Rectal smooth muscle tissue (tissue), 1 donor: Measurements from ENCODE around the gene PKNOX2.

Experiments used
- H3K27ac ChIP-seq: one replicate; pipeline ENCODE4 v1.7.0; 2013; ENCODE audit warnings: low read depth, low read length, inconsistent platforms
- H3K27me3 ChIP-seq: one replicate; pipeline ENCODE4 v1.7.0; 2013; ENCODE audit warnings: low read length; ENCODE audit not compliant: control insufficient read depth, insufficient read depth
- H3K36me3 ChIP-seq: one replicate; pipeline ENCODE4 v1.7.0; 2013; ENCODE audit warnings: low read length; ENCODE audit not compliant: control insufficient read depth, insufficient read depth
- H3K4me1 ChIP-seq: one replicate; pipeline ENCODE4 v1.7.0; 2013; ENCODE audit warnings: low read length; ENCODE audit not compliant: control insufficient read depth, insufficient read depth
- H3K4me3 ChIP-seq: one replicate; pipeline ENCODE4 v1.7.0; 2013; ENCODE audit warnings: low read length
- H3K9ac ChIP-seq: one replicate; pipeline ENCODE4 v1.7.0; 2013; ENCODE audit warnings: low read length

PKNOX2 gene

DNA sequence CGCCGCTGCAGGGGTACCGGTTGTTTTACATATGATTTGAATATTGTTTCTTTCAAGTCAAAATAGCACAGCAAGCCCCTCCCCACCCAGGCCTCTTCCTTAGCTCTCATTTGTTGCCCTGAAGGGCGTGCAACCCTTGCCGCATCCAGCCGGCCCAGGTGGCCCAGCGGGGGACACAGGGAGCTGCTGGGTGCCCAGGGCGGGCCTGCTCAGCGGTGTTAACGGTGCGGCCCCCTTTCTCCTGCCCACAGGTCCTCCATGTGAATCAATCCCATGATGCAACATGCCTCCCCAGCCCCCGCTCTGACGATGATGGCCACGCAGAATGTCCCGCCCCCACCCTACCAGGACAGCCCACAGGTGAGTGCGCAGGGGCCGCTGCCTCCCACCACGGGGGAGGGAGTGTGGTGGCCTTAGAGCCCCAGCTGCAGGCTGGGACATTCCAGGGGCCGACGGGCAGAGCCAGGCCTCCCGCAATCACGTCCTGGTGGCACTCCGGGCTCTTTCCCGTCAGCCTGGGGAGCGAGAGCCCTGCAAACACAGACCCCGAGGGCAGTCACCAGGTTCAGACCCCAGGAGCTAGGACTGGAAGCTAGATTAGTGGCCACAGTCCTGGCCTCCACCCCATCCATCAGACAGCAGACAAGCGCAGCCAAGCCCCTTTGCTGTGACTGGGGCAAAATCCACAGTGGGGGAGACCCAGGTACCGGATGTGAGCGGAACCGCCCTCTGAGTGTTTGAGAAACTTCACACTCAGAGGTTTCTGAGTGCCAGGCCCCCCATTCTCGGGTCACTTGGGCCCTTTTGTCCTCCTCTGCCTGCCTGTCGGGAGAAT is 186.7 kb downstream of the PKNOX2 start:
- H3K27ac ChIP-seq = no peak overlapping the region
- H3K4me1 ChIP-seq = no peaks in the 10 kb centered on the region
- H3K27me3 ChIP-seq = no peaks in the 10 kb centered on the region
- no peak overlapping the region for H3K9ac ChIP-seq
- H3K36me3 ChIP-seq = no peaks in the 10 kb centered on the region
- H3K4me3 ChIP-seq = no peak overlapping the region

DNA sequence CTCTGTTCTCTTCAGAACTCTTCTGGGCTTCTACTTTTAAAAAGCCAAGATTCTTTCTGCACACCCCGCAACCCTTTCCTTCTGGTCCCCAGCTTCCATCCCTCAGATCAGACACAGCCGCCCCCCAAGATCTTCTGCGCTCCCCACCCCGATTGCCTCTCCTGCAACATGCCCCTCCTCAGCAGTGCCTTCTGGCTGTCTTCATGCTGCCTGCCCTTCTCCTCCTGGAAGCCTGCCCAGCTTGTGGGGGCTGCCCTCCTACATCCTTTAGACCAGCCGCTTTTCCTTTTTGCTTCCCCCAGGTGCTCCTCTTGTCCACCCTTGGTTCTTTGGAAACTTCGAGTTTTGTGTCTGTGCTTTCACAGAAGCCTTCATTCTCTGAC is 187.3 kb downstream of the PKNOX2 start:
- no peaks in the 10 kb centered on the region for H3K27me3 ChIP-seq
- H3K4me3 ChIP-seq = no peak overlapping the region
- no peak overlapping the region for H3K9ac ChIP-seq
- H3K27ac ChIP-seq = no peak overlapping the region
- H3K36me3 ChIP-seq = no peaks in the 10 kb centered on the region
- H3K4me1 ChIP-seq = no peaks in the 10 kb centered on the region

DNA sequence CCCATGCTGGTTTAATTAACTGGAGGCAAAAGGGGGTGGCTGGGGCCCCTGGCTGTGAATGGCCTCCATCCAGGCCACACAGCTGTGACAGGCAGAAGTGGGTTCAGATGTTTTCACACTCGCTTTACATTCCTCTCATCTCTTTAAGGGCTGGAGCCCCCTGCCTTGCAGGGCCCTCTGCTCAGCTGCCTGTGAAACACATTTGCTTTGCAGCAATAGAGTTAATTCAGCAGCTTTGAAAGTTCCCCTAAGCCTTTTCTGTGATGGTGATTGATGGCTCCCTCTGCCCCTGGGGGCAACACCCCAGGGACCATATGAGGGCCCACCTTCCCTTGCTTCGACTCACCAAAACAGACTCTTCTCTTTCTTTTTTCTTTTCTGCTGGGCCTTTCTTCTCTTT is 192.2 kb downstream of the PKNOX2 start:
- H3K4me1 ChIP-seq = no peaks in the 10 kb centered on the region
- no peak overlapping the region for H3K9ac ChIP-seq
- H3K27ac ChIP-seq = no peak overlapping the region
- H3K36me3 ChIP-seq = no peaks in the 10 kb centered on the region
- H3K27me3 ChIP-seq = no peaks in the 10 kb centered on the region
- no peak overlapping the region for H3K4me3 ChIP-seq

DNA sequence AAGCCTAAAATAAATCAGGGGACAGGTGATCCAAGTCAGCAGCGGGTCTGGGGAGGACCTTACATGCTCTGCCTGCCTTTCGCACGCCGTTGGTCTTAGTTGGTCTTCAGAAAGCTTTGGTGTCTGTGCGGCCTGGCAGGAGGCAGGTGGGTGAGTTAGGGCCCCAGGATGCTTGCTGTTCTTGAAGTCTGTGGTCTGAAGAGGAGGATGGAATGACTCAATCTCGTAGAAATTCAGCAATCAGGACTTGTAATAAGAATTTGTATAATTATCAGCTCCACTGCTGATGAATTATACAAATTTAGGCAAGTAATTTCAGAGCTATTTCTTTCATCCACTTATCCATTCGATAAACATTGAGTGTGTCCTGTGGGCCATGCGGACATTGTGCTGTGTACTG is 193.0 kb downstream of the PKNOX2 start:
- H3K27me3 ChIP-seq = no peaks in the 10 kb centered on the region
- no peak overlapping the region for H3K4me3 ChIP-seq
- no peaks in the 10 kb centered on the region for H3K36me3 ChIP-seq
- no peaks in the 10 kb centered on the region for H3K4me1 ChIP-seq
- H3K9ac ChIP-seq = no peak overlapping the region
- no peak overlapping the region for H3K27ac ChIP-seq

DNA sequence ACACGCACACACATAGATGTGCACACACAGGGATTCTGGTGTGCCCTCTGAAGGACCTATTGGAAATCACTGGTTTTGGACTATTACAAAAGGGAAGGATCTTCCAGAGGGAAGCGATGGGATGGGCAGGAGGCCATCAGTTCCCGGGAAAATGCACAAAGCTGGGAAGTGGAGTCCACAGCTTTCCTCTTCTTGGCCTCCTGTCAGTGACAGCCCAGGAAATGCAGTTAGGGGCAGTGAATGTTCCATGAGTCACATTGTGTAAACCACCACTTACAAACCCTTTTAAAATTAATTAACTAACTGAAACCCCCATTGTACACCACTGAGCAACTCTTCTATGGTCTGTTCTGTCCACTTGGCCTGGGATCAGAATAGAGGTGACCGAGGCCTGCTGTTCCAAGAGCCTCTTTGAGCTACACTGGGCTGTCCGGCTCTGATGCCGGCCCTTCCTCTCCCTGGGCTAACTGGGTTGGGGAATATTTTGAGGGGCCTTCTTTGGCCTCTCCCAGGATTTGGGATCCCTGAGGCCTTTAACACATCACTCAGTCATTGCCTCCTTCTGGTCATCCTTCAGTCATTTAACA is 193.8 kb downstream of the PKNOX2 start:
- no peak overlapping the region for H3K9ac ChIP-seq
- H3K4me1 ChIP-seq = no peaks in the 10 kb centered on the region
- no peak overlapping the region for H3K27ac ChIP-seq
- H3K27me3 ChIP-seq = no peaks in the 10 kb centered on the region
- H3K36me3 ChIP-seq = no peaks in the 10 kb centered on the region
- H3K4me3 ChIP-seq = no peak overlapping the region

DNA sequence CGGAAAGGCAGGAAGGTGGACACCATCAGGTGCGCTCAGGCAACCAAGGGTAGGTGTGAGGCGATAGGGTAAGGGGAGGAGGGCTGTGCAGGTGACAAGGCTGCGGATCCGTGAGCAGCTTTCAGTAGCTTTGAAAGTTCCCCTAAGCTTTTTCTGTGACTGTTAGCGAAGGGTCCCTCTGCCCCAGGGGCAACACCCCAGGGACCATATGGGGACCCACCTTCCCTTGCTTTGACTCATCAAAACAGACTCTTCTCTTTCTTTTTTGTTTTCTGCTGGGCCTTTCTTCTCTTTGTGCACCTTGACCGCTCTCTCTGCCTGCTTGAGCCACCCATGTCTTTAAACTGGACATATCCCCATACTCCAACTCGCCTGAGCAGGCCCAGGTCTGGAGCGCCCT is 194.6 kb downstream of the PKNOX2 start:
- Histone ChIP-seq H3K36me3 (no peaks in the 10 kb centered on the region), H3K4me3 (no peak overlapping the region), H3K9ac (no peak overlapping the region), H3K27me3 (no peaks in the 10 kb centered on the region), H3K4me1 (no peaks in the 10 kb centered on the region), H3K27ac (no peak overlapping the region)

DNA sequence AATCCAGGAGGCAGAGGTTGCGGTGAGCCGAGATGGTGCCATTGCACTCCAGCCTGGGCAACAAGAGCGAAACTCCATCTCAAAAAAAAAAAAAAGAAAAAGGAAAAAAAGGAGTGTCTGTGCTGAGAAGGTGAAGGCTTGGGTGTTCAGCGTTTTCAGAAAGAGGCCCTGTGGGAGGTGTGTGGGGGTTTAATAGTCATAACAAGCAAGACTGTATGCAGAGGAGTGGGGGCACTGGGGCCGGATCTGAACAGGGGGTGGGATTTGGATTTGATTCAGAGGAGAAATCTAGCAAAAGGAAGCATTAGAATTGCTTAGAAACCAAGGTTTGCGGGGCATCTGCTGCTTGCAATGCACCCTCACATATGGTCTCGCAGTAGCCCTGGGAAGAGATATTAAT is 195.5 kb downstream of the PKNOX2 start:
- Histone ChIP-seq H3K9ac (no peak overlapping the region), H3K4me3 (no peak overlapping the region), H3K36me3 (no peaks in the 10 kb centered on the region), H3K27ac (no peak overlapping the region), H3K4me1 (no peaks in the 10 kb centered on the region), H3K27me3 (no peaks in the 10 kb centered on the region)

DNA sequence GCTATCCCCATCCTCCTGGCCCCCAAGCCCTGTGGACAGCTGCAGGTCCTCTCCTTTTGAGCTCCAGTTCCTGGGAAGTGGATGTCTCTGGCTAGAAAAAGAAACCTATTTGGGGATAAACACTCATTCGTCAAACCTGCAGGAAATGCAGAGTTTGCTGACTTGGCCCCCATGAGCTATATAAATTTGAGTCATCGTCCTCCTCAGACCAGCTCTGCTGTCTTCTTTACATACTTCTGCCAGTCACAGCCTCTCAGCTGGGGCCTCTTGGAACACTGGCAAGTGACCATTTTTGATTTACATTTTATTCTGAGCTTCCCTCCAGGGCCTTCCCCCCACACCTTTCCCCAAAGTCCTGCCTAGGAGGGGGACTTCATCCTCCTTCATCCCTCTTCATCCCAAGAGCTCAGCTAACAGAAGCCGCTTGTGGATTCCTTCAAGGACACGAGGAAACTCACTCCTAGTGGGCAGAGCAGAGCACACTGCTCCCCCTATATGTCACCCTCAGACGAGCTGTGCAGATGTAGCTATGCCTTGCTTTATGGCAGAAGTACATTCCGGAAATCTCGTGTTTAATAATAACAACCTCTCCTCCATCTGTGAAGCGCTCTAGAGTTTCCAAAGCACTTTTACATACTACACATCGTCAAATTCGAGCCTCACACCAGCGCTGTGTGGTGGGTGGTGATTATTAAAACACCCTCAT is 199.7 kb downstream of the PKNOX2 start:
- no peak overlapping the region for H3K9ac ChIP-seq
- H3K27me3 ChIP-seq = no peaks in the 10 kb centered on the region
- no peak overlapping the region for H3K27ac ChIP-seq

DNA sequence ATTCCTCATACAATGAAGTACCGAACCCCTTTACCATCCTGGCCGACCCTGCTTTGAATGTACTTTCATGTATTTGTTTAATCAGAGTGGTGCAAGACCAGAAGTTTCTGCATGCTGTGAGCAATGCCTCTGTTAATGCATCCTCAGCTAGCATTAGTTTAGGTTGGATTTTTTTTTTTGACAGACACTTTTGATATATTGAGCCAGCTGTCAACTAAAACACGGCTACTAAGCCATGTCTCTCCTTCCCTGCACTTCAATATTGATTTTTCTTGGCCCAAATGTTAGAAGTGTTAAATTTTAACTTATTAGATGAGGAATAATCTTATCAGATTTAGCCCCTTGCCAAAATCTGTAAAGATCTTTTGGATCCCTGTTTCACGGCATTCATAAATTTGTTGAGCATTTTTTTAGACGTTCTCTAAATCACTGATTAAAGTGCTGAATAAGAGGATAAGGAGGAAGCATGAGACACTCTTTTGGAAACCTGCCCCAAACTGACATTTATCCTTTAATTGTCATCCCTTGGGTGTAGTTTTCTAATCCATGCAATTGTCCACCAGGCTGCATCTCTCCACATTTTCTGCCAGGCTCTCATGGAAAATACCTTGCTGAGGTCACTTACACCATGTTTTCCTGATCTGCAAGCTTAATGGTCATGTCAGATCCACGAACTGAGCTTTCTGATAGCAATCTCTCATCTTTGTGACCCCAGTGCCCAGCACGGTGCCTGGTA is 200.8 kb downstream of the PKNOX2 start:
- H3K4me1 ChIP-seq = no peaks in the 10 kb centered on the region
- peaks cover 3% of the 10 kb centered on the region for H3K36me3 ChIP-seq
- no peak overlapping the region for H3K27ac ChIP-seq
- H3K4me3 ChIP-seq = no peak overlapping the region
- peaks cover 3% of the 10 kb centered on the region for H3K27me3 ChIP-seq
- H3K9ac ChIP-seq = no peak overlapping the region

More for the DNA sequence above, 199.7 kb downstream of the PKNOX2 start:
- no peak overlapping the region for H3K4me3 ChIP-seq
- peaks cover 3% of the 10 kb centered on the region for H3K36me3 ChIP-seq
- H3K4me1 ChIP-seq = no peaks in the 10 kb centered on the region

DNA sequence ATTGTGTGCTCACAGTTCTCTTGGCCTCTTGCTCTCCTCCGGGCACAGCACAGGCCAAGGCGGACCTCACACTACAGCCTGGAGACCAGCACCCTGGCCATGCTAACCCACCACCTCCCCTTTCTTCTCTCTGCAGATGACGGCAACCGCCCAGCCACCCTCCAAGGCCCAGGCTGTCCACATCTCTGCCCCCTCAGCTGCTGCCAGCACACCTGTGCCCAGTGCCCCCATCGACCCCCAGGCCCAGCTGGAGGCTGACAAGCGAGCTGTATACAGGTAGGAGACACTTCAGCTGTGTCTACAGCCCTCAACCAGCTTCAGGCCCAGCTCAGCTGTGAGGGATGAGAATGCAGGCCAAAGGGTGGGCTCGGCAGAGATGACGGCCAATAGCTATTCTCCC is 203.2 kb downstream of the PKNOX2 start:
- Histone ChIP-seq H3K4me3 (no peak overlapping the region), H3K4me1 (no peaks in the 10 kb centered on the region), H3K36me3 (peaks cover 3% of the 10 kb centered on the region), H3K27me3 (peaks cover 3% of the 10 kb centered on the region), H3K9ac (no peak overlapping the region), H3K27ac (no peak overlapping the region)

DNA sequence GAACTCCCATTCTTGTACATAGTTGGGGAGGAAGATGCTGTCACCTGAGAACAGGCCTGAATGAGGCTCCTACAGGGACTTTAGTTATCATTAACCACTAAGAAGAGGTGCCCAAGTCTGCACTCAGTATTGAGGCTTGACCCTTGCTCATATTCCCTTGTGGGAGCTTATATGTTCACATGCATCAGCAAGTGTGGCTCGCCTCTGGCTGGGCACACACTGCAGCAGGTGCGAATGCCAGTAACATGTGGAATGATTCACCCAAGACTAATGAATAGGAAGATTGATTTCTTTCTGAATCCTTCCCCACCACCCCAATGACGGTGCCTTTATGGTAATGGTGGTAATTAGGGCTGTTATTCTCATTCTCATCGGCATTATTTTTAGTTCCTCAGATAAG is 204.2 kb downstream of the PKNOX2 start:
- Histone ChIP-seq H3K27me3 (peaks cover 3% of the 10 kb centered on the region), H3K4me3 (no peak overlapping the region), H3K9ac (no peak overlapping the region), H3K36me3 (peaks cover 3% of the 10 kb centered on the region), H3K27ac (no peak overlapping the region), H3K4me1 (no peaks in the 10 kb centered on the region)

DNA sequence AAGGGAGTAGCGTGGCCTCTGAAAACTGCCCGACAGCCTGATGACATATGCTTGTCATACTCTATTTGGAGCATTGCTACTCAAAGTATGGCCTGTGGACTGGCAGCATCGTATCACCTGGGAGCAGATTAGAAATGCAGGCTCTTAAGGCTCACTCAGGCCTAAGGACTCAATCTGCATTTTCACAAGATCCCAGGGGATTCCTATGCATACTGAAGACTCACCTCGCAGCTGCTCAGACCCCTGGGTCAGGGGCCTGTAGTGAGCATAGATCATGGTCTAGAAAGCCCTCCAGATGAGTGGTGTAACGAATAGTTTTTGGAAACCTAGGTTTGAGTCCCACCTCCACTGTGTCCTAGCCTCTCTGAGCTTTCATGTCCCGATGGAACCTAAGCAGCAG is 205.3 kb downstream of the PKNOX2 start:
- Histone ChIP-seq H3K27me3 (peaks cover 3% of the 10 kb centered on the region), H3K4me3 (no peak overlapping the region), H3K27ac (no peak overlapping the region), H3K36me3 (peaks cover 3% of the 10 kb centered on the region), H3K9ac (no peak overlapping the region), H3K4me1 (no peaks in the 10 kb centered on the region)
